Measurements from ENCODE around the gene MOCOS.

MOCOS gene

DNA sequence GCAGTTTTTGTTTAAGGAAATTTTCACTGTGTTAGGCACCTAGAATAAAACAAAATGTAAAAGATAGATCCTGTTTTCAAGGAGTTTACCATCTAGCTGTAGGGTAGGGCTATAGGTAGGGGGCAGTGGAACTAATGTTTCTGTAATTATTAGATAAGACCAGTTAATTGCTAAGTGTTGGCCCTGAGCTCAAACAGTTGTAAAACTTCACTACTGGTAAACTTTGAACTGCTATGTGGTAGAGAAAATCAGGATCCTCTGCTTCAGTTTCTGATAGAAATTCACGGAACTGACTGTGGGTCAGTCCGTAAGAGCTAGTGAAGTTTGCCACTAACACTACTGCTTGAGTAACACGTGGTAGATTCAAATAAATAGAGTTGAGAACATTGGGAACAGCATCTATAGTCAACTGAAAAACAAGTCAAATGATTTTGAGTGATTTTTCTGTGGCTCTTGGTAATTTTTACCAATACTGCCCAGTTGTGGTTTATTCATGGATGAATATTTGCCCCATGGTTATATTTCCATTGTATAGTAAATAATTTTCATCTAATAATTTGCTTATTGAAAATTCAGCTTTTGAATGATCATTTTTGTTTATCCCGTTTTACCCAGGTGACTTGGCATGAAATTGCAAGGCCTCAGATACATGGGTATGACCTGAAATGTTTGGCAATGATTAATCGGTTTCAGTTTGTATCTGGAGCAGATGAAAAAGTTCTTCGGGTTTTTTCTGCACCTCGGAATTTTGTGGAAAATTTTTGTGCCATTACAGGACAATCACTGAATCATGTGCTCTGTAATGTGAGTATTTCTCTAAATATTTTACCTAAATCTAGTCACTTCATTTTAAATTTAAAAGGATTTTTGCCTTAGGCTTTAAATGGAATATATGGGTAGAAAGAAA, 31.2 kb upstream of the MOCOS start:
- Histone ChIP-seq H3K4me3 (ENCODE audit: low read depth, low read length) (no peak overlapping the region), H3K9me3 (ENCODE audit: control insufficient read depth, insufficient read depth, low read depth, low read length) (no peaks in the 10 kb centered on the region), H3K27ac (ENCODE audit: extremely low read depth, low read depth, low read length) (no peak overlapping the region), H3K4me1 (ENCODE audit: control insufficient read depth, insufficient read depth, low read length) (no peaks in the 10 kb centered on the region), H3K36me3 (ENCODE audit: control insufficient read depth in 2 of 2, insufficient read depth in 1 of 2, low read length in 2 of 2) (peaks cover 38 to 97% of the 10 kb centered on the region in 2 experiments)
- no peak for TF ChIP-seq ZNF132 (tag by site-specific recombination; IDR thresholded peaks at IDR 0.05; ENCODE audit: borderline replicate concordance)
- no peak for TF ChIP-seq SETDB1 (IDR thresholded peaks at IDR 0.05; ENCODE audit: insufficient read length, low read length)
- CTCF ChIA-PET, result interaction anchor here (0.9 to 1.0 kb wide), 2 partner anchors 15 to 61 kb away, joined by 3 to 5 read pairs; no protein-coding TSS in a partner anchor
- POLR2A ChIA-PET, result no interaction called here

DNA sequence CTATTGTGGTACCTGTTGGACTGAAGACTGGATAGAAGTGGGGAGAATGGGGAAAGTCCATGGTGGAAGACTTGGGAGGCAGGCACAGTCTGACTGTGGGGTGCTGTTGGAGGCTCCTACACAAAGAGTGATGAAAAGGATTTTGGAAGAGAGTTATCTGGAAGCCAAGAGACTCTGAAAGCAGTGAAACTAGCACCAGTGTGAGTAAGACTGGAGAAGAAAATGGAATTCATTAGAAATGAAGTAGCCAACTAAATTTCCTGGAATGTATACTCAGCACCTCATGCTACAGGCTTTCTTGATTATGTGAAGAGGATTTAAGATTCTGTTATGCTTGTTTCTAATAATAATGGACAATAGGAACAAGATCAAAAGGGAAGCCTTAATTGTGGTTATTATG, 29.9 kb upstream of the MOCOS start:
- H3K36me3 ChIP-seq (ENCODE audit: control insufficient read depth in 2 of 2, insufficient read depth in 1 of 2, low read length in 2 of 2), result peaks cover 43 to 98% of the 10 kb centered on the region in 2 experiments
- H3K27ac ChIP-seq (ENCODE audit: extremely low read depth, low read depth, low read length), result no peak overlapping the region
- no peaks in the 10 kb centered on the region for H3K4me1 ChIP-seq (ENCODE audit: control insufficient read depth, insufficient read depth, low read length)
- no peak overlapping the region for H3K4me3 ChIP-seq (ENCODE audit: low read depth, low read length)
- no peaks in the 10 kb centered on the region for H3K9me3 ChIP-seq (ENCODE audit: control insufficient read depth, insufficient read depth, low read depth, low read length)
- no peak for TF ChIP-seq ZNF561 (tag by site-specific recombination; IDR thresholded peaks at IDR 0.05; ENCODE audit: borderline replicate concordance)
- TF ChIP-seq PRDM1 (tag by site-specific recombination; IDR thresholded peaks at IDR 0.05), result peak; percentile 38; the same call in 1 of the 2 replicates
- ChIA-PET CTCF (interaction anchor here (0.7 to 1.0 kb wide), 2 partner anchors 16 to 258 kb away, joined by 4 to 5 read pairs; no protein-coding TSS in a partner anchor), POLR2A (no interaction called here)

DNA sequence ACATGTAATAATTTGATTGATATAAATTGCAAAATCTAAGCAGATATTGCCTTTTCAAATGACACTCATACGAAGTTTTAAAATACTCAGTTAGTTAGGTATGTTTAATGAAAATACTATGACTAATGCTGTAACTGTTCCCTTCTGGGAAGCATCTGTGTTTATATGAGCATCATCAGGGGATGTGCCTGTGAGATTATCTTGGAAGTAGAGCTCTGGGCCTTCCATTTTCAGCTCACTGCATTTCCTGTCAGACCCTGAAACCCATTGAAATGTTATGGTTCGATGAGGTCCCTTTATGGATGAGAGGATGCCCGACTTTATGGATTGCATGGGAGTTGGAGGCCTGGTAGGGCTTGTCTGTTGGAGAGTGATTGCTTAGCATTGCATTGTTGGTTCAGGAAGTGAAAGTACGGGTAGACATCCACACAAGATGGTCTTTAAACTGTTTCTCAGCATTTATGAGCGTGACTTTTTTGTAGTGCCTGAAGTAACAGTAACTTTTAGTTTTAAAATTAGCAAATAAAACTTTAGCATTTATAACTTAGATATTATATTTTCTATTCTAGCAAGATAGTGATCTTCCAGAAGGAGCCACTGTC, 28.9 kb upstream of the MOCOS start:
- Histone ChIP-seq H3K4me3 (ENCODE audit: low read depth, low read length) (no peak overlapping the region), H3K4me1 (ENCODE audit: control insufficient read depth, insufficient read depth, low read length) (no peaks in the 10 kb centered on the region), H3K27ac (ENCODE audit: extremely low read depth, low read depth, low read length) (no peak overlapping the region), H3K36me3 (ENCODE audit: control insufficient read depth in 2 of 2, insufficient read depth in 1 of 2, low read length in 2 of 2) (peaks cover 43 to 98% of the 10 kb centered on the region in 2 experiments), H3K9me3 (ENCODE audit: control insufficient read depth, insufficient read depth, low read depth, low read length) (no peaks in the 10 kb centered on the region)
- ChIA-PET POLR2A (interaction anchor here (0.9 kb wide), 1 partner anchor 14 kb away, joined by 6 read pairs; no protein-coding TSS in a partner anchor), CTCF (no interaction called here)
- TF ChIP-seq ZNF660 (tag by site-specific recombination; IDR thresholded peaks at IDR 0.05) (no peak), ZNF223 (tag by site-specific recombination; IDR thresholded peaks at IDR 0.05) (no peak), ZNF747 (tag by site-specific recombination; IDR thresholded peaks at IDR 0.05) (no peak), ZNF184 (tag by site-specific recombination; IDR thresholded peaks at IDR 0.05) (no peak), ZNF140 (tag by site-specific recombination; IDR thresholded peaks at IDR 0.05) (no peak), ZNF677 (tag by site-specific recombination; IDR thresholded peaks at IDR 0.05) (no peak), ZNF510 (tag by site-specific recombination; IDR thresholded peaks at IDR 0.05; ENCODE audit: insufficient replicate concordance) (no peak), IKZF3 (tag by site-specific recombination; IDR thresholded peaks at IDR 0.05) (no peak)
- TF ChIP-seq, protein P1, sequence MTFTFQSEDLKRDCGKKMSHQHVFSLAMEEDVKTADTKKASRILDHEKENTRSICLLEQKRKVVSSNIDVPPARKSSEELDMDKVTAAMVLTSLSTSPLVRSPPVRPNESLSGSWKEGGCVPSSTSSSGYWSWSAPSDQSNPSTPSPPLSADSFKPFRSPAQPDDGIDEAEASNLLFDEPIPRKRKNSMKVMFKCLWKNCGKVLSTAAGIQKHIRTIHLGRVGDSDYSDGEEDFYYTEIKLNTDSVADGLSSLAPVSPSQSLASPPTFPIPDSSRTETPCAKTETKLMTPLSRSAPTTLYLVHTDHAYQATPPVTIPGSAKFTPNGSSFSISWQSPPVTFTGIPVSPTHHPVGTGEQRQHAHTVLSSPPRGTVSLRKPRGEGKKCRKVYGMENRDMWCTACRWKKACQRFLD (tag by site-specific recombination; IDR thresholded peaks at IDR 0.05), result no peak

DNA sequence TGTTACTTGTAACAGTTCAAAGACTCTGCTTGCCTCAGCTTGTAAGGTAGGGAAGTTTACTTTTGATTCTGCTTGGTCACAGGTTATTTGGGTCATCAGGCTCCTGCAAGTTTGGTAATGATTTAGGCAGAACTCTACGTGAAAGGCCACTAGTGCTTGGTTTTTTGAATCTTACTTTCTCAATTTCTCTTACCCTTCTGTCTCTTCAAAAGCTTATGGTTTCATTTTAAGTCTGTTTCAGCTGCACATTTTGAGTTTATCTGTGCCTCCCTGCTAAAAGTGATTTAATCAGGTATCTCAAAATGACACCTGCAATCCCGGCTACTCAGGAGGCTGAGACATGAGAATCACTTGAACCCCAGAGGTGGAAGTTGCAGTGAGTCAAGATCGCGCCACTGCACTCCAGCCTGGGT, 26.3 kb upstream of the MOCOS start:
- no peak for TF ChIP-seq ZNF2 (tag by site-specific recombination; IDR thresholded peaks at IDR 0.05)
- TF ChIP-seq, protein P2, sequence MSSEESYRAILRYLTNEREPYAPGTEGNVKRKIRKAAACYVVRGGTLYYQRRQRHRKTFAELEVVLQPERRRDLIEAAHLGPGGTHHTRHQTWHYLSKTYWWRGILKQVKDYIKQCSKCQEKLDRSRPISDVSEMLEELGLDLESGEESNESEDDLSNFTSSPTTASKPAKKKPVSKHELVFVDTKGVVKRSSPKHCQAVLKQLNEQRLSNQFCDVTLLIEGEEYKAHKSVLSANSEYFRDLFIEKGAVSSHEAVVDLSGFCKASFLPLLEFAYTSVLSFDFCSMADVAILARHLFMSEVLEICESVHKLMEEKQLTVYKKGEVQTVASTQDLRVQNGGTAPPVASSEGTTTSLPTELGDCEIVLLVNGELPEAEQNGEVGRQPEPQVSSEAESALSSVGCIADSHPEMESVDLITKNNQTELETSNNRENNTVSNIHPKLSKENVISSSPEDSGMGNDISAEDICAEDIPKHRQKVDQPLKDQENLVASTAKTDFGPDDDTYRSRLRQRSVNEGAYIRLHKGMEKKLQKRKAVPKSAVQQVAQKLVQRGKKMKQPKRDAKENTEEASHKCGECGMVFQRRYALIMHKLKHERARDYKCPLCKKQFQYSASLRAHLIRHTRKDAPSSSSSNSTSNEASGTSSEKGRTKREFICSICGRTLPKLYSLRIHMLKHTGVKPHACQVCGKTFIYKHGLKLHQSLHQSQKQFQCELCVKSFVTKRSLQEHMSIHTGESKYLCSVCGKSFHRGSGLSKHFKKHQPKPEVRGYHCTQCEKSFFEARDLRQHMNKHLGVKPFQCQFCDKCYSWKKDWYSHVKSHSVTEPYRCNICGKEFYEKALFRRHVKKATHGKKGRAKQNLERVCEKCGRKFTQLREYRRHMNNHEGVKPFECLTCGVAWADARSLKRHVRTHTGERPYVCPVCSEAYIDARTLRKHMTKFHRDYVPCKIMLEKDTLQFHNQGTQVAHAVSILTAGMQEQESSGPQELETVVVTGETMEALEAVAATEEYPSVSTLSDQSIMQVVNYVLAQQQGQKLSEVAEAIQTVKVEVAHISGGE (tag by site-specific recombination; conservative IDR thresholded peaks at IDR 0.05; ENCODE audit: low read depth), result no peak
- no peak for TF ChIP-seq ZNF658 (tag by site-specific recombination; IDR thresholded peaks at IDR 0.05)
- TF ChIP-seq GLIS2 (tag by site-specific recombination; IDR thresholded peaks at IDR 0.05), result no peak
- TF ChIP-seq ZNF549 (tag by site-specific recombination; IDR thresholded peaks at IDR 0.05), result no peak
- TF ChIP-seq ZNF146 (tag by site-specific recombination; IDR thresholded peaks at IDR 0.05), result no peak
- TF ChIP-seq, protein P3, sequence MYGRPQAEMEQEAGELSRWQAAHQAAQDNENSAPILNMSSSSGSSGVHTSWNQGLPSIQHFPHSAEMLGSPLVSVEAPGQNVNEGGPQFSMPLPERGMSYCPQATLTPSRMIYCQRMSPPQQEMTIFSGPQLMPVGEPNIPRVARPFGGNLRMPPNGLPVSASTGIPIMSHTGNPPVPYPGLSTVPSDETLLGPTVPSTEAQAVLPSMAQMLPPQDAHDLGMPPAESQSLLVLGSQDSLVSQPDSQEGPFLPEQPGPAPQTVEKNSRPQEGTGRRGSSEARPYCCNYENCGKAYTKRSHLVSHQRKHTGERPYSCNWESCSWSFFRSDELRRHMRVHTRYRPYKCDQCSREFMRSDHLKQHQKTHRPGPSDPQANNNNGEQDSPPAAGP (tag by site-specific recombination; IDR thresholded peaks at IDR 0.05), result no peak
- TF ChIP-seq ZNF311 (tag by site-specific recombination; IDR thresholded peaks at IDR 0.05; ENCODE audit: borderline replicate concordance), result no peak
- no peak overlapping the region for H3K27ac ChIP-seq (ENCODE audit: extremely low read depth, low read depth, low read length)
- H3K4me3 ChIP-seq (ENCODE audit: low read depth, low read length), result no peak overlapping the region
- H3K4me1 ChIP-seq (ENCODE audit: control insufficient read depth, insufficient read depth, low read length), result no peaks in the 10 kb centered on the region
- peaks cover 36 to 98% of the 10 kb centered on the region in 2 experiments for H3K36me3 ChIP-seq (ENCODE audit: control insufficient read depth in 2 of 2, insufficient read depth in 1 of 2, low read length in 2 of 2)
- ChIA-PET POLR2A (interaction anchor here (0.7 kb wide), 1 partner anchor 21 kb away, joined by 5 read pairs; no protein-coding TSS in a partner anchor), CTCF (no interaction called here)
- no peaks in the 10 kb centered on the region for H3K9me3 ChIP-seq (ENCODE audit: control insufficient read depth, insufficient read depth, low read depth, low read length)
